Spleen (tissue), 11 donors: ENCODE results near the gene SLC25A28. TPM values are rescaled to one million over a fixed set of nuclear protein-coding genes. Genes with fewer than 3 reads are reported as not detected.

Experiments
- DNase-seq: peaks from one replicate; pipeline ENCODE4 v3.0.0-alpha.2; 2020
- H3K27ac ChIP-seq, 8 donors: fragments of 200-600 bp; sonication (generic) in 7 of 8; 1 replicate in 4 of 8; 2 replicates in 4 of 8; pipeline versions ENCODE4 v1.5.0 to v1.8.0; 2016 to 2021; ENCODE audit warnings: inconsistent platforms in 4 of 8, mild to moderate bottlenecking in 4 of 8, moderate library complexity in 1 of 8
- H3K27me3 ChIP-seq, 7 donors: fragments of 200-600 bp; sonication (generic) in 6 of 7; replicated peaks in 1 of 7; 1 replicate in 4 of 7; 2 replicates in 3 of 7; pipeline versions ENCODE4 v1.5.0 to v1.8.0; 2016 to 2021; ENCODE audit warnings: inconsistent platforms in 3 of 7, mild to moderate bottlenecking in 1 of 7
- H3K36me3 ChIP-seq, 6 donors: fragments of 200-600 bp; sonication (generic) in 5 of 6; 1 replicate in 4 of 6; 2 replicates in 2 of 6; pipeline versions ENCODE4 v1.5.0 to v1.8.0; 2016 to 2021; ENCODE audit warnings: inconsistent platforms in 2 of 6
- H3K4me1 ChIP-seq, 6 donors: fragments of 200-600 bp; sonication (generic) in 5 of 6; 1 replicate in 3 of 6; 2 replicates in 3 of 6; pipeline versions ENCODE4 v1.5.0 to v1.8.0; 2016 to 2021; ENCODE audit warnings: inconsistent platforms in 3 of 6
- H3K4me3 ChIP-seq, 8 donors: fragments of 200-600 bp; sonication (generic) in 7 of 8; 1 replicate in 4 of 8; 2 replicates in 4 of 8; pipeline versions ENCODE4 v1.5.0 to v1.8.0; 2016 to 2021; ENCODE audit warnings: inconsistent platforms in 4 of 8, mild to moderate bottlenecking in 4 of 8, moderate library complexity in 2 of 8
- H3K9me3 ChIP-seq, 8 donors: fragments of 200-600 bp; sonication (generic) in 7 of 8; 1 replicate in 4 of 8; 2 replicates in 4 of 8; pipeline versions ENCODE4 v1.5.0 to v1.8.0; 2016 to 2021; ENCODE audit warnings: inconsistent platforms in 4 of 8
- CTCF ChIP-seq, 11 experiments: fragments of 200-600 bp in 7 of 11; fragments of 450-650 bp in 4 of 11; sonication (generic) in 4 of 11; IDR thresholded peaks in 8 of 11; conservative IDR thresholded peaks in 3 of 11; 1 replicate in 7 of 11; 2 replicates in 4 of 11; pipeline versions ENCODE4 v1.4.0 to v1.8.0; 2016 to 2021; ENCODE audit warnings: antibody characterized with exemption in 11 of 11, inconsistent platforms in 4 of 11, mild to moderate bottlenecking in 1 of 11
- POLR2A ChIP-seq, 3 donors: fragments of 450-650 bp; IDR thresholded peaks; one replicate each; pipeline ENCODE4 v1.5.1; 2017; ENCODE audit warnings: antibody characterized with exemption in 3 of 3, mild to moderate bottlenecking in 1 of 3
- POLR2AphosphoS5 ChIP-seq, 3 donors: sonication (generic); formaldehyde crosslinking; IDR thresholded peaks; one replicate each; pipeline ENCODE4 v1.5.1; 2017; ENCODE audit warnings: antibody characterized with exemption in 3 of 3
- WGBS, 5 donors: extraction: QIAGEN DNeasy Blood & Tissue Kit in 3 of 5; methylation state at CpG; one replicate each; pipeline versions ENCODE4 v1.1.5 to v1.1.7; 2013 to 2018; 5-methylcytosine and 5-hydroxymethylcytosine counted together
- intact Hi-C: fragments of 100-400 bp; cut with DNase I; formaldehyde crosslinking; loops from one replicate; pipeline ENCODE4 v1.15.0; 2023; ENCODE audit warnings: low total_unique reads
- polyA plus RNA-seq, 3 donors: library from polyadenylated mRNA; stranded (reverse); fragments of 200-250 nt; gene quantifications; one replicate each; pipeline ENCODE4 v1.2.1, GENCODE V29; 2013
- total RNA-seq, 7 donors: library from RNA; depleted of rRNA in 3 of 7; stranded (reverse); fragments of >200 nt in 3 of 7; fragmentation: NEBNext Ultra II Directional in 4 of 7; extraction: Animal tissue kit (Norgen Biotek cat#: 25700) in 4 of 7; gene quantifications; one replicate each; pipeline versions ENCODE4 v1.1.0 to v1.2.1, GENCODE V29; 2016 to 2021
- donor health status: healthy with polysubstance abuse.
- donor health status: DM: no; HTN: no; CAD: no; lungs with moderate emphysema.
- donor health status: DM: no; HTN: no; CAD: no.
- donor health status: Bipolar disorder and iron deficiency.
- donor health status: healthy.
- donor health status: DM: no; HTN: no; CAD: no.
- donor health status: DM: yes; HTN: yes; CAD: no.

Gene SLC25A28
- total and polyA plus RNA-seq, 10 donors: 33.9 to 120 (median 56.3) TPM

- Histone ChIP-seq H3K36me3 (no peaks in the 10 kb centered on the region), H3K27ac (no peak overlapping the region), H3K4me1 (no peaks in the 10 kb centered on the region), H3K27me3 (no peaks in the 10 kb centered on the region), H3K9me3 (no peaks in the 10 kb centered on the region), H3K4me3 (no peak overlapping the region)
- TF ChIP-seq POLR2AphosphoS5 (IDR thresholded peaks at IDR 0.05): no peak
- TF ChIP-seq CTCF (IDR thresholded peaks at IDR 0.05 in 8 of 11, conservative IDR thresholded peaks at IDR 0.05 in 3 of 11): no peak
- TF ChIP-seq POLR2A (IDR thresholded peaks at IDR 0.05): no peak
- intact Hi-C loops: no loop called here
- DNase-seq: no peak
- 86 to 100% (median 88%) methylated on average over 1 of the region's 1 CpG for WGBS, 5 donors
Measured at GRCh38 chr10:99579971-99580370, 40.3 kb downstream of the SLC25A28 start.

- Histone ChIP-seq H3K27me3 (no peaks in the 10 kb centered on the region), H3K4me3 (no peak overlapping the region), H3K27ac (no peak overlapping the region), H3K36me3 (no peaks in the 10 kb centered on the region), H3K4me1 (peaks cover 0 to 11% (median 0%) of the 10 kb centered on the region in 6 donors), H3K9me3 (no peaks in the 10 kb centered on the region)
- intact Hi-C loops: no loop called here
- TF ChIP-seq POLR2AphosphoS5 (IDR thresholded peaks at IDR 0.05) (no peak), CTCF (IDR thresholded peaks at IDR 0.05 in 8 of 11, conservative IDR thresholded peaks at IDR 0.05 in 3 of 11) (no peak), POLR2A (IDR thresholded peaks at IDR 0.05) (no peak)
- DNase-seq: no peak
- WGBS, 5 donors: 69 to 82% (median 75%) methylated on average over 5 of the region's 5 CpGs
Measured at GRCh38 chr10:99573790-99574189, 46.4 kb downstream of the SLC25A28 start.

DNA sequence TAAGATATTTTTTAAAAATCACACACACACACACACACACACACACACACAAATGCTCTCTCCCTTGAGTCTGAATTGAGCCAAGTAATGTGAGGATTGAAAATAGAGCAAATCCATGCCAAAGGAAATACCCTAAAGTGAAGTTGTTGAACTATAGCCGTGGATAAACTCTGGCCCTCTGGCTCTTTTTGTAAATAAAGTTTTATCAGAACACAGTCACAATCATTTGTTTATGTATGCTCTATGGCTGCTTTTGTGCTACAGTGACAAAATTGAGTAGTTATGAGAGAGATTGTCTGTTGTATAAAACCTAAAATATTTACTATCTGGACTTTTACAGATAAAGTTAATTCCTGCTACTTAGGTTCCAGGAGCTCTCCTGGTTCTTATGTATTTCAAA is 48.4 kb downstream of the SLC25A28 start:
- 62 to 91% (median 88%) methylated on average over 1 of the region's 1 CpG for WGBS, 5 donors

GRCh38 chr10:99569961-99570360 is 50.3 kb downstream of the SLC25A28 start:
- intact Hi-C loops: no loop called here
- DNase-seq: no peak

More for the DNA sequence above, 48.4 kb downstream of the SLC25A28 start:
- no peak for DNase-seq
- TF ChIP-seq POLR2A (IDR thresholded peaks at IDR 0.05): no peak
- Histone ChIP-seq H3K27ac (no peak overlapping the region), H3K4me3 (no peak overlapping the region), H3K4me1 (peaks cover 0 to 11% (median 0%) of the 10 kb centered on the region in 6 donors), H3K9me3 (no peaks in the 10 kb centered on the region), H3K27me3 (no peaks in the 10 kb centered on the region), H3K36me3 (no peaks in the 10 kb centered on the region)
- intact Hi-C loops: no loop called here

More at GRCh38 chr10:99569961-99570360, 50.3 kb downstream of the SLC25A28 start:
- H3K4me3 ChIP-seq: no peak overlapping the region
- TF ChIP-seq POLR2AphosphoS5 (IDR thresholded peaks at IDR 0.05) (no peak), POLR2A (IDR thresholded peaks at IDR 0.05) (no peak), CTCF (IDR thresholded peaks at IDR 0.05 in 8 of 11, conservative IDR thresholded peaks at IDR 0.05 in 3 of 11) (no peak)
- no peak overlapping the region for H3K27ac ChIP-seq
- H3K36me3 ChIP-seq: no peaks in the 10 kb centered on the region
- H3K9me3 ChIP-seq: no peaks in the 10 kb centered on the region
- H3K27me3 ChIP-seq: no peaks in the 10 kb centered on the region
- peaks cover 0 to 11% (median 0%) of the 10 kb centered on the region in 6 donors for H3K4me1 ChIP-seq
